Stimulated activated CD8-positive, alpha-beta memory T cell treated with anti-CD3 and anti-CD28 coated beads, Interleukin-4, amount 100 ng/mL, for 1 hour (primary cell): ENCODE measurements around the gene CDC37.
"Not testable (repeated sequence)": the region's sequence is repeated elsewhere in the genome, so short reads cannot be mapped to it uniquely, and the experiment has no call there.

Source experiments
- DNase-seq, 2 donors: peaks; one replicate each; pipeline ENCODE4 v3.0.0-alpha.2; 2020; ENCODE audit warnings: low read depth in 2 of 2, low spot score in 1 of 2

CDC37 gene

GRCh38 chr19:10420444-10421239 lies 17.3 kb upstream of the CDC37 start, which contains the start of gene PDE4A:
Gene PDE4A, plus strand, starts transcription at chr19:10420538. Its CDS starts 227 bp downstream, at chr19:10420765.
- DNase-seq, result no peak

- DNase-seq, result no peak
Measured at GRCh38 chr19:10419646-10420443, 16.5 kb upstream of the CDC37 start.

DNA sequence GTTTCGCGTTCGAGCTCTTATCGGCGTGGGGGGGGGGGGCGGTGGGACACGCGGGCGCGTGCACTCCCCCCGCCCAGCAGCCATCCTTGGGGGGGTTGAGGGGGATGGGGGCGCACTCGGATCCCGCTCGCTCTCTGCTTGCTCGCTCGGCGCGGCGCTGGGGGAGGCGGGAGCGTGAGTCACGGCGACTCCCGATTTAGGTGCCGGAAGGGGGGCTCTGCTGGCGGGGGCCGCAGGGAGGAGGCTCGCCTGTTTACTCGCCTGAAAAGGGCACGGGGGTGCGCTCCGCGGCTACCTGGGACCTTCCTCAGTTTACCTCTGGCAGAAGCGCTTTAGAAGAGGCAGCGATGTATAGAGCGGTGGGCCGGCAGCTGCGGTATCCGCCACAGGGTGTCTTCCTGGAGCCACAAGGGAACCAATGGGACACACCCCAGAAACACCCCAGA lies 15.9 kb upstream of the CDC37 start:
- DNase-seq, result no peak

DNA sequence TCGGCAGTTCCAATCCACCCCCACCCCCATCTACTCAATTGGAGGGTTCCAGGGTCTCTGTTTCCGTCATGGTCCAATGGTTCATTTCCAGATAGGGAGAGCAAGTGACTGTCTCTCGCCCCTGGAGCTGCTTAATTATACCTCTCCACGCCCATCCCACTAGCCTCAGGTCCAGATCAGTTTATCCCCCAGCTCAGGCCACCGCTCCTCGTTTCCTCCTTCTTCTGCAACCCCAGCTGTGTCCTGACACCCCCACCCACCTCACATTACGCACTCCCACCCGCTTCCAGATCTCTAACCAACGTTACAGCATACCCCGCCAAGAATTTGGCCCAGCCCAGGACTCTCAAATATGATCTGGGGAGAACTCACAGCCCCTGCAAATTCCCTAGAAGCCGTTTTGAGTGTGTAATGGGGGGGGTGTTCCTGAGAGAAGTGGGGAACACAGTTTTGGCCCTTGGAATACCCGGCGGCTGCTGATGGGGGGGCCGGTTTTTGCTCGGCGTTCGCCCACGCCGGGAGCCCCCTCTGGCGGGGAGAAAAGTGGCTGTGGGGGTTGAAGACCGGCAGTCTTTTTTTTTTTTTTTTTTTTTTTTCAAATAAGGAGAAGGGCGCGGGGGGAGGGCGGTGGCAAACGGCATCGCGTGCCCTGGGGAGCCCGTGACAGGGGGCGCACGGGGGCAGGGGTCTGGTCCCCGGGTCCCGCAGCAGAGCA lies 15.3 kb upstream of the CDC37 start:
- no peak for DNase-seq

GRCh38 chr19:10418235-10418484 lies 14.8 kb upstream of the CDC37 start:
- DNase-seq, result no peak

- DNase-seq, result no peak
Measured at GRCh38 chr19:10417541-10418234, 14.3 kb upstream of the CDC37 start.

GRCh38 chr19:10416380-10417257 lies 13.3 kb upstream of the CDC37 start:
- DNase-seq, result peak; percentile 84

DNA sequence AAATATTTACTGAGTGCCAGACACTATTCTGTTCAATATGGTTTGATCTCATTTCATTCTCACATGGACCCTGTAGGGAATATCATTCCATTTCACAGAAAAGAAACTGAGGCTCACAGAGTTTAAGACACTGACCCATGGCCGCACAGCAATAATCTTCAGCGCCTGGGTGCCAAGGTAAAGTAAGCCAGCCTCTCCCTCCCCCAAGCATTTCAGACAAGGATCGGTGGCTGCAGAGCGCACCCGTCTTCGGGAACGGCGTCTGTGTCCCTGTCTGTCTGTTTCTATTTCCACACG lies 12.7 kb upstream of the CDC37 start:
- DNase-seq, result no peak

DNA sequence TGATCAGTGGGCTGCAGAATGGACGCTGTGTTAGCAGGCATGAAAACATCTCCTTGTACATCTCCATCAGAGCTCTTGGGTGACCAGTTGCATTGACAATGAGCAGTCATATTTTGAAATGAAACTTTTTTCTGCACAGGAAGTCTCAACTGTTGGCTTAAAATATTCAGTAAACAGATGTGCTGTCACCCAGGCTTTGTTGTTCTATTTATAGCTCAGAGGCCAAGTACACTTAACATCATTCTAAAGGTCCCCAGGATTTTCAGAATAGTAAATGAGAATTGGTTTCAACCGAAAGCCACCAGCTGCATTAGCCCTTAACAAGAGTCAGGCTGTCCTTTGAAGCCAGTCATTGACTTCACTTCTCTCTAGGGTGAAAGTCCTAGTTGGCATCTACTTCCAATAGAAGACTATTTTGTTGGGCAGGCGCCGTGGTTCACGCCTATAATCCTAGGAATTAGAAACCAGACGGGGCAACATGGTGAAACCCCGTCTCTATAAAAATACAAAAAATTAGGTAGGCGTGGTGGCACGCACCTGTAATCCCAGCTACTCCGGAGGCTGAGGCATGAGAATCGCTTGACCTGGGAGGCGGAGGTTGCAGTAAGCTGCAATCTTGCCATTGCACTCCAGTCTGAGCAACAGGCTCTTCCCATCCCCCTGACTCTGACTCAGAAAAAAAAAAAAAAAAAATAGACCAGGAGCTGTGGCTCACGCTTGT lies 9.1 kb upstream of the CDC37 start:
- DNase-seq, result no peak

GRCh38 chr19:10411224-10411623 lies 7.9 kb upstream of the CDC37 start:
- DNase-seq, result not testable (repeated sequence)

GRCh38 chr19:10408511-10409283 lies 5.4 kb upstream of the CDC37 start:
- no peak for DNase-seq

- DNase-seq, result no peak
Measured at GRCh38 chr19:10407096-10407495, 3.8 kb upstream of the CDC37 start.

GRCh38 chr19:10406191-10406590 lies 2.8 kb upstream of the CDC37 start:
- DNase-seq, result no peak

- no peak for DNase-seq
Measured at GRCh38 chr19:10404888-10405820, 1.8 kb upstream of the CDC37 start.

- DNase-seq, result no peak
Measured at GRCh38 chr19:10402441-10403038, 802 bp downstream of the CDC37 start.

GRCh38 chr19:10399878-10400277 lies 3.5 kb downstream of the CDC37 start:
- DNase-seq, result no peak

GRCh38 chr19:10399340-10399739 lies 4.0 kb downstream of the CDC37 start:
- DNase-seq, result not testable (repeated sequence)

DNA sequence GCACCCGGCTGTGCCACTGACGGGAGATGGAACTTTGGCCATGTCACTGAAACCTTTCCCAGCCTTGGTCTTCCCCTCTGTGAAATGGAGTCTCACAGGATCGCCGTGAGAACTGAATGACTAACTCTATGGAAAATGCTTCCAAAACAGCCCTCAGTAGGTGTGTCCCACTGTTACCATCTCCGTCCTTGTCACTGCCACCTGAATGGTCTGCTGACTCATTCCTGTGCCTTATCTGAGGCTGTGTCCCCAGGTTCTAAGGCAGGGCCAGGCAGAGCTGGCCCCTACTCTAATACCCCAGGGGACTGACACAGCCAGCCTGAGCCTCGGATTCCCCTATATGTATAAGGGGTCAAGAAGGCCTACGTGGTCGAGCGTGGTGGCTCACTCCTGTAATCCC lies 4.5 kb downstream of the CDC37 start:
- no peak for DNase-seq
